CD4-positive, alpha-beta T cell treated with Interleukin-12 subunit alpha and Interleukin-12 subunit beta, for 1 hour (primary cell): ENCODE measurements around the gene SPIC.
A peak's percentile ranks its signal among the peaks of the same experiment; 100 is the strongest.
"Not testable (repeated sequence)": the region's sequence is repeated elsewhere in the genome, so short reads cannot be mapped to it uniquely, and the experiment has no call there.

ENCODE experiments used
- DNase-seq: peaks from one replicate; pipeline ENCODE4 v3.0.0-alpha.2; 2020

SPIC gene

GRCh38 chr12:101474711-101475386, at the start of gene SPIC:
Gene SPIC (plus strand): TSS chr12:101475336. CDS start chr12:101476905, 1,569 bp downstream.
- no peak for DNase-seq

DNA sequence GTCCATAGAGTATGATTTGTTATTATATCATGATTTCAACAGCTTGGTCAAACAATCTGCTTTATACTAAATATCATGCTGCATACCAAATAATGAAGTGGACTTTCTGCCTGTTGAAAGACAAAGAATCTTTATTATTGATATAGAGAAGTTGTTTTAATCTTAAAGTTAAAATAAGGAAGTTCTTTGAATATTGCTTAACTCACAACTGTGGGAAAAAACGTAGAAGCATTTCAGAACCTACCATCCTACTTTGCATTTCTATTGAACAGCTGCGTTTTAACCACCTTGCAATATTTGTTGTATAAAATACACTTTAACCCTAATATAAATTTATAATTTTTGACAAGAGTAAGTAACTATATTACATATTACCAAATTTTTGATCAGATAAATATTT, 44.7 kb upstream of the SPIC start:
- DNase-seq = no peak

DNA sequence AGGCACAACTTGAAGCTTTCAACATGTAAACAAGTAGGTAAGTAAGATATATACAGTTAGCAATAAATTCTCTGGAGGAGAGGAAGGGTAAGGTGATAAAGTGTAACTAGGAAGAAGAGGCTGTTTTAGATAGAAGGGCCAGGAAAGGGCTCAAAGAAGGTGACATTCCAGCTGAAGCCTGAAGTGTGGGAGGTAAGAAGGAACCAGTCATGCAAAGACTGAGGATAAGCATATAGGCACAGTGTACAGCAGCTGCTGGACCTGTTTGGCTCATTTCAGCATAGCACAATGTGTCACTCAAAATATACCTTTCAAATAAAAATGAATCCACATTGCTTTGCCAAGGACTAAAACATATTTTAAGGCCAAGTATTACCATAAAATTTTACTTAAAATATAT, 39.0 kb upstream of the SPIC start:
- no peak for DNase-seq

GRCh38 chr12:101439236-101439635, 35.9 kb upstream of the SPIC start:
- DNase-seq = no peak

GRCh38 chr12:101441461-101442224, 33.5 kb upstream of the SPIC start:
- DNase-seq = no peak

- peak; percentile 38 for DNase-seq
These were observed 19.5 kb upstream of the SPIC start for GRCh38 chr12:101455685-101456084.

GRCh38 chr12:101459642-101460346, 15.3 kb upstream of the SPIC start:
- no peak for DNase-seq

DNA sequence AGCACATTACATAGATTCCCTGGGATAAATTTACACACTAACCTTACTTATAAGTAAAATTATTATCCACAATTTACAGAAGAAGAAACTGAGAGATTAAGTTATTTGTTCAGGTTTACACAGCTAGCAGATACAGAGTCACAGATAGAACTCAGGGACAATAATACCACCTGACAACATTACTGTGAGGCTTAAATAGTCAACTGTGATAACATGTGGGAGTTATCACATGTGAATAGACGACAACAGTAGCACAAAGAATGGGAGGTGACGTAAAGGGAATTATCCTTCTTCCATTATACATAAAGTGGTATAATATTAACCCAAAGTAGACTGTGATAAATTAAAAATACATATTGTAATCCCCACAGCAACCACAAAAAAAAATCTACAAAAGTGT, 6.2 kb upstream of the SPIC start:
- no peak for DNase-seq

- DNase-seq = no peak
These were observed 4.2 kb upstream of the SPIC start for GRCh38 chr12:101470939-101471338.

GRCh38 chr12:101471878-101472277, 3.3 kb upstream of the SPIC start:
- not testable (repeated sequence) for DNase-seq

DNA sequence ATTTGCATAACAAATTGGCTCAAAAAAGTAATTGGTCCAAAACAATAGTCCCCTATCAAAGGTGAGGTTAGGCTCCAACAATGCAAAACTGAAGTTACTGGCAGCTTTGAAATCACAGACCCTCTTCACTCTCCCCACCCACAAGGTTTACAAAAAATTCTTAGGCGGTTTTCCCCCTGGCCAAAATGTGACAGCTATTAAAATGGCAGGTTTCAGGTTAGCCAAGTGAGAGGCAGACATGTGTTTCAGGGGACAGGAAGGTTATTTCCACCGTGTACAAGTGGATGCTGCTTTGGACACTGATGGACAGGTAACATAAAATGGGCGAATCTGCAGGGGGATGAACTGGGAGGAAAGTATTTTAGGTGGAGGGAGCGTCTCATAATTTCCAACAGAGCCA, 888 bp upstream of the SPIC start:
- DNase-seq = no peak

DNA sequence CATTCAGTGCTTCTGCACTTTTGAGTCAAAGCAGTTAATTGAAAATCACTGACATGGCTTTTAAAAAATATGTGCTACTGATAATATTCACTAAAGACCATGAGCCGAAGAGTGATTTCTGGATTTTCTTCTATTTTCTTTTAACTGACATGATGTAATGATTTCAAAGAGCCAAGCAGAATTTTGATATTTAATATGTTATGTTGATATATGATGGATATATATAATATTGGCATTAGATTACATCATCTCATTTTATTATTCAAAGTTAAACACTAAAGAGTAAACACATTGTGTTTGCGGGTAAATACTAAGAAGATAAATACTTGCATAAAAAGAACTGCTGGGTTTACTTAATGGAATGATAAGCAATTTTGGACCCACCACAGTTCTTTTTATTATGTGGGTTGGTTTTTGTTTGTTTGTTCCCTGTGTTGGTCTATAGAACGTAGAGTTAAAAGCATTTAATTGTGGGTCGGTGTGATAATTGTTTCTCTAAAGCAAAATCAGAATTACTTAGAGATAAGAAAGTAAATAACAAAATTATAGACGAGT, 692 bp downstream of the SPIC start:
- no peak for DNase-seq

GRCh38 chr12:101480849-101481248, 5.7 kb downstream of the SPIC start:
- DNase-seq = no peak

GRCh38 chr12:101485021-101485420, 9.9 kb downstream of the SPIC start:
- DNase-seq = no peak

DNA sequence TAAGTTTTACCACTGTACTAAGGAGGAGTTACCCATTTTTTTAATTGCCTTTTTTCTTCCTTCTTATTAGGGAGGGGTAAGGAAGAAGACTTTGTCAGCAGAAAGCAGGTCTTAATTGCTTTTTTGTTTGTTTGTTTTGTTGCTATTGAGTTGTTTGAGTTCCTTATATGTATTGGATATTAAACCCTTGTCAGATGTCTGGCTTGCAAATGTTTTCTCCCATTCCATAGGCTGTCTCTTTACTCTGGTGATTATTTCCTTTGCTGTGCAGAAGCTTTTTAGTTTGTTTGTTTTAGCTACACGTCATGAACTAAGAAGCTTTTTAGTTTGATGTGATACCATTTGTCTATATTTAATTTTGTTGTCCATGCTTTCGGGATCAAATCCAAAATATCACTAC, 13.3 kb downstream of the SPIC start:
- no peak for DNase-seq

GRCh38 chr12:101490286-101490920, 15.3 kb downstream of the SPIC start:
- DNase-seq = no peak

- no peak for DNase-seq
These were observed 16.2 kb downstream of the SPIC start for GRCh38 chr12:101491329-101491728.

GRCh38 chr12:101493556-101493955, 18.4 kb downstream of the SPIC start:
- DNase-seq = no peak

DNA sequence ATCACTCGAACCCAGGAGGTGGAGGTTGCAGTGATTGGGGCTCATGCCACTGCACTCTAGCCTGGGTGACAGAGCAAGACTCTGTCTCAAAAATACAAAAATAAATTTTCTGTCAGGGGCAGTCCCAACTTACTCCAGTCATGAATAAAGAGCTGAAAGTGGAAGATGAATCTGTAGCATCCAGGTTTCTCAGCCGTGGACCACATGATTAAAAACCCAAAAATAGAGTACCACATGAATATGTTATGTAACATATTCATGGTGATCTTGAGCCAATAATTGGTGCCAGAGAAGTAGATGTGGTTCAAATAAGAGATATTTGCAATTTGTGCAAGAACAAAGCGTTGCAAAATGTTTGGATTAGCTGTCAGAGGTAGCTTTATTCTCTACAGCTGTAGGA, 23.1 kb downstream of the SPIC start:
- no peak for DNase-seq

DNA sequence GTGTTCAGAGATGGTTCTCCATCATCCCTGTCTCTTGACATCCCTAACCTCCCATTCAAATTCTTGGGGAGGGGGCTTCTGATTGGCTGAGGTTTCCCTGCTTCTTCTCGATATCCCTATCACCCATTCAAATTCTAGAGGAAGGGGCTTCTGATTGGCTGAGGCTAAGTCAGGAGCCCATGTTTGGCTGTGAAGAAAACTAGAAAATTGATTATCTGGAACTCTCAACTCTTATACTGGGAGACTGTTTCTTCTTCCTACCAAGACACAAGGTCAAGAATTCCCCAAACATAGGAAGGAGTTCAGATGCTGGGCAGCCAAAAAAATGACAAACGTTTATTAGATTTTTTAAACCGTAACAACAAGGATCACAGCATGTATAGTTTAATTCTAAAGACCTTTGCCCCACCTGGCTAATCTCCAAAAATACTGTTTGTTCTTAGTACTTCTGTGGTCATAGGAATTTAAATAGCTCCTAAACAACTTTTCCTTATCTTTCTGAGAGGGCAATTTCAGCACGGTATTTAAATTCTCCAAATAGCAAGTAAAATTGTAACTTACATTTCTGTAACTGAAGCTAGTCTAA, 26.4 kb downstream of the SPIC start:
- no peak for DNase-seq

GRCh38 chr12:101521136-101521535, 46.0 kb downstream of the SPIC start:
- no peak for DNase-seq

GRCh38 chr12:101527682-101528081, 52.5 kb downstream of the SPIC start:
- no peak for DNase-seq
